ENCODE results near the gene HLA-DRA.

GRCh38 chr6:32391505-32391904, 48.2 kb upstream of the HLA-DRA start:
- TF ChIP-seq CTCF (IDR thresholded peaks at IDR 0.05) (no peak), EZH2 (IDR thresholded peaks at IDR 0.05) (no peak)

All from neural progenitor cell (in vitro differentiated cells).